ENCODE measurements around the gene UVRAG.

DNA sequence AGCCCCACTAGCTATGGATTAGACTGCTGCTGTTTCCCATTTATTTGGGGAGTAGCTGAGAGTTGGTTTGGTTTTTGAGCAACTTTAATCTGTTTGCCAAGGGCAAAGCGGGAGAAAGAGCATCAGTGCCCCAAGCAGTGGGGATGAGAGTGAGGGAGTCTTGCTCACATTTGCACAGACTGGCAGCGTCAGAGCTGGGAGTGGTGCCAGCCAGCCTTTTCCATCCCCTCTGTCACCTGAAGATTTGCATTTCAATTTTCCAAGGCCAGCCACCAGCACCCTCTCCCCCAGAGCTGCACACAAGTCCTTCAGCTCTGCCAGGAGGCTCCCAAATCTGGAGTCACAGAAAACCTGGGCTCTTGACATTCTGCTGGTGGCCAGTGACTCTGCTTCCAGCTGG lies 21.0 kb upstream of the UVRAG start:
- no peak for TF ChIP-seq POLR2AphosphoS5 (IDR thresholded peaks at IDR 0.05)
- TF ChIP-seq CTCF (IDR thresholded peaks at IDR 0.05) = no peak
- TF ChIP-seq EP300 (IDR thresholded peaks at IDR 0.05) = no peak

Data from stomach (tissue), 4 donors.